ENCODE measurements around the gene CMTM1.

DNA sequence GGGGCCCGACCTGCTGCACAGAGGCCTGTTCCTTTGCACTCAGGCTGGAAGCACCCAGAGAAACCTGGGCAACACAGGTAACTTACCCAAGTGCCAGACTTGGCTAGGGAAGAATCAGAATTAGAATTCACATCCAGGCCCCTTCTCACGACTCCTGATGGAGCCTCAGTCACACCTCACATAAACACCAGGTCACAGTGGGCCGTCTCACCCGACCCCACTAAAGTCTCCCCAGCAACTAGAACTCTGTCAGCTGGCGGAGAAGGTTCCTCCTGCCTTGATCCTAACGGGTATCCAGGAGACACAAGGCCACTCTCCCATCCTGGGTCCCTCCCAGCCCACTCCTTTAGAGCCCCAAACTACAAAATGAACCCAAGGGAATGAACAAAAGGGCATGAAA lies 22.7 kb upstream of the CMTM1 start:
- no peak for TF ChIP-seq CTCF (IDR thresholded peaks at IDR 0.05; ENCODE audit: borderline replicate concordance, extremely low read depth, low read length, poor library complexity, severe bottlenecking)
- TF ChIP-seq EZH2 (IDR thresholded peaks at IDR 0.05; ENCODE audit: borderline replicate concordance, low read depth, low read length, severe bottlenecking), result no peak

Measured in DND-41 (cell line).